ENCODE results near the gene SKAP1. TPM values are rescaled to one million over a fixed set of nuclear protein-coding genes. Genes with fewer than 3 reads are reported as not detected.

Gene SKAP1
- total RNA-seq, 4 donors from 2014 or later, result 1.2 to 6.4 (median 4.9) TPM; not detected in 1

- no peak for DNase-seq
- in situ Hi-C loops (cut with MboI; ENCODE audit: low pct_ligation_motif_present in 1 of 4, low pct_unique_long_range_greater_than_20kb in 1 of 4, low sequenced_read_pairs in 3 of 4), result no loop called here
- H3K27me3 ChIP-seq, result peaks cover 5% of the 10 kb centered on the region
- H3K9me3 ChIP-seq, result no peaks in the 10 kb centered on the region
- peaks cover 0 to 24% (median 5%) of the 10 kb centered on the region in 4 donors for H3K4me1 ChIP-seq
- intact Hi-C loops (cut with DNase I; ENCODE audit: low total_unique reads), result no loop called here
- TF ChIP-seq EP300 (IDR thresholded peaks at IDR 0.05; ENCODE audit: low read depth) (no peak), POLR2A (IDR thresholded peaks at IDR 0.05) (no peak), POLR2AphosphoS5 (IDR thresholded peaks at IDR 0.05) (no peak)
- TF ChIP-seq, protein P1, sequence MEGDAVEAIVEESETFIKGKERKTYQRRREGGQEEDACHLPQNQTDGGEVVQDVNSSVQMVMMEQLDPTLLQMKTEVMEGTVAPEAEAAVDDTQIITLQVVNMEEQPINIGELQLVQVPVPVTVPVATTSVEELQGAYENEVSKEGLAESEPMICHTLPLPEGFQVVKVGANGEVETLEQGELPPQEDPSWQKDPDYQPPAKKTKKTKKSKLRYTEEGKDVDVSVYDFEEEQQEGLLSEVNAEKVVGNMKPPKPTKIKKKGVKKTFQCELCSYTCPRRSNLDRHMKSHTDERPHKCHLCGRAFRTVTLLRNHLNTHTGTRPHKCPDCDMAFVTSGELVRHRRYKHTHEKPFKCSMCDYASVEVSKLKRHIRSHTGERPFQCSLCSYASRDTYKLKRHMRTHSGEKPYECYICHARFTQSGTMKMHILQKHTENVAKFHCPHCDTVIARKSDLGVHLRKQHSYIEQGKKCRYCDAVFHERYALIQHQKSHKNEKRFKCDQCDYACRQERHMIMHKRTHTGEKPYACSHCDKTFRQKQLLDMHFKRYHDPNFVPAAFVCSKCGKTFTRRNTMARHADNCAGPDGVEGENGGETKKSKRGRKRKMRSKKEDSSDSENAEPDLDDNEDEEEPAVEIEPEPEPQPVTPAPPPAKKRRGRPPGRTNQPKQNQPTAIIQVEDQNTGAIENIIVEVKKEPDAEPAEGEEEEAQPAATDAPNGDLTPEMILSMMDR (IDR thresholded peaks at IDR 0.05), result no peak
- H3K36me3 ChIP-seq, result no peaks in the 10 kb centered on the region
- WGBS, 2 donors (ENCODE audit: low coverage in 1 of 2), result 33 to 39% methylated on average over 1 of the region's 1 CpG
- H3K4me3 ChIP-seq, result no peak overlapping the region
- H3K27ac ChIP-seq, result no peak overlapping the region
These were observed 171.7 kb downstream of the SKAP1 start for GRCh38 chr17:48258331-48258730.

DNA sequence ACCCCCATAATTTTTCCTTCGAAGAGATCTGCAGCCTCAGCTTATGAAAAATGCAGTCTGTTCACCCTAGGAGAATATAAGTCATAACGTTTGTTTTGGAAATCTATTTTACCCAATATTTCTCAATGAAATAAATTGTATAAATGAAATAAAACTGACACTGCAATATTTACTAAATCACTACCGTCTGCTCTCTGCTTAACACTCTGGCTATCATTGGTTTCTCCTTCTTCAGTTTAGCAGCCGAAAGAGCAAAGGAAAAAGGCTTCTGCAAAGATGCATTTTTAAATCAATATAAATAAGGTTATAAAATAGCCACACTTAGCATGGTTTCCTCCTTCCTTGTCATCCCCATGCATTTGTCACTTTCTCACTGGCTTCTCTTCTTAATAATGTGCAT, 174.3 kb downstream of the SKAP1 start:
- intact Hi-C loops (cut with DNase I; ENCODE audit: low total_unique reads) (no loop called here), in situ Hi-C loops (cut with MboI; ENCODE audit: low pct_ligation_motif_present in 1 of 4, low pct_unique_long_range_greater_than_20kb in 1 of 4, low sequenced_read_pairs in 3 of 4) (no loop called here)
- 75 to 86% methylated on average over 4 of the region's 4 CpGs for WGBS, 2 donors (ENCODE audit: low coverage in 1 of 2)
- H3K4me1 ChIP-seq, result peaks cover 0 to 10% (median 1%) of the 10 kb centered on the region in 4 donors
- TF ChIP-seq POLR2AphosphoS5 (IDR thresholded peaks at IDR 0.05) (no peak), POLR2A (IDR thresholded peaks at IDR 0.05) (no peak), EP300 (IDR thresholded peaks at IDR 0.05; ENCODE audit: low read depth) (no peak)
- TF ChIP-seq, protein P1 (IDR thresholded peaks at IDR 0.05), result no peak
- no peak overlapping the region for H3K4me3 ChIP-seq
- peaks cover 14% of the 10 kb centered on the region for H3K27me3 ChIP-seq
- H3K9me3 ChIP-seq, result no peaks in the 10 kb centered on the region
- H3K36me3 ChIP-seq, result no peaks in the 10 kb centered on the region
- H3K27ac ChIP-seq, result no peak overlapping the region
- no peak for DNase-seq

GRCh38 chr17:48254896-48255295, 175.1 kb downstream of the SKAP1 start:
- Histone ChIP-seq H3K4me3 (no peak overlapping the region), H3K9me3 (no peaks in the 10 kb centered on the region), H3K4me1 (peaks cover 0 to 1% (median 0%) of the 10 kb centered on the region in 4 donors), H3K27me3 (peaks cover 14% of the 10 kb centered on the region), H3K27ac (no peak overlapping the region), H3K36me3 (no peaks in the 10 kb centered on the region)
- TF ChIP-seq POLR2A (IDR thresholded peaks at IDR 0.05) (no peak), POLR2AphosphoS5 (IDR thresholded peaks at IDR 0.05) (no peak), EP300 (IDR thresholded peaks at IDR 0.05; ENCODE audit: low read depth) (no peak)
- no peak for DNase-seq
- in situ Hi-C loops (cut with MboI; ENCODE audit: low pct_ligation_motif_present in 1 of 4, low pct_unique_long_range_greater_than_20kb in 1 of 4, low sequenced_read_pairs in 3 of 4), result no loop called here
- WGBS, 2 donors (ENCODE audit: low coverage in 1 of 2), result 51 to 64% methylated on average over 1 of the region's 1 CpG
- intact Hi-C loops (cut with DNase I; ENCODE audit: low total_unique reads), result no loop called here

DNA sequence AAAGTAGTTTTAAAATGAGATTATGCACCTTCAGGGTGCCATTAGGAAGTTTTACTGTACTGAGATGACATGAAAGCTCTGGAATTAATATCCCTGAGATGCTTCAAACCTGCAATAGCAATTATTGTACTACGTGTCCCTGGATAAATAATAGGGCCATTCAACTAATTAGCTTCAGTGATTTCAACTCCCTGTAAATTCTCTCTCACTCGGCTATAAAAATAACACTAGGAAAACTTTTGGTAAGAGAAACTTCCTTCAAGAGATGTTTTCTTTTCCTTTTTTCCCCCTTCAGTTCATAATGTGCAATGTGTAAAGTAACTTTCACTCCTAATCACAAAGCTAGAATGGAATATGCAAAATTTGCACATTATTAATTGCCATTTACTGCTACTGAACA, 176.0 kb downstream of the SKAP1 start:
- Histone ChIP-seq H3K27ac (no peak overlapping the region), H3K4me3 (no peak overlapping the region), H3K36me3 (no peaks in the 10 kb centered on the region), H3K4me1 (no peaks in the 10 kb centered on the region), H3K27me3 (peaks cover 14% of the 10 kb centered on the region), H3K9me3 (no peaks in the 10 kb centered on the region)
- intact Hi-C loops (cut with DNase I; ENCODE audit: low total_unique reads) (no loop called here), in situ Hi-C loops (cut with MboI; ENCODE audit: low pct_ligation_motif_present in 1 of 4, low pct_unique_long_range_greater_than_20kb in 1 of 4, low sequenced_read_pairs in 3 of 4) (no loop called here)
- 78 to 94% methylated on average over 2 of the region's 2 CpGs for WGBS, 2 donors (ENCODE audit: low coverage in 1 of 2)
- TF ChIP-seq POLR2A (IDR thresholded peaks at IDR 0.05) (no peak), EP300 (IDR thresholded peaks at IDR 0.05; ENCODE audit: low read depth) (no peak), POLR2AphosphoS5 (IDR thresholded peaks at IDR 0.05) (no peak)
- TF ChIP-seq, protein P1 (IDR thresholded peaks at IDR 0.05), result no peak
- DNase-seq, result no peak

GRCh38 chr17:48251950-48252349, 178.1 kb downstream of the SKAP1 start:
- TF ChIP-seq, protein P1 (IDR thresholded peaks at IDR 0.05), result no peak
- TF ChIP-seq POLR2A (IDR thresholded peaks at IDR 0.05) (no peak), EP300 (IDR thresholded peaks at IDR 0.05; ENCODE audit: low read depth) (no peak), POLR2AphosphoS5 (IDR thresholded peaks at IDR 0.05) (no peak)
- no peaks in the 10 kb centered on the region for H3K36me3 ChIP-seq
- WGBS, 2 donors (ENCODE audit: low coverage in 1 of 2), result 77 to 83% methylated on average over 3 of the region's 3 CpGs
- H3K4me3 ChIP-seq, result no peak overlapping the region
- H3K9me3 ChIP-seq, result no peaks in the 10 kb centered on the region
- intact Hi-C loops (cut with DNase I; ENCODE audit: low total_unique reads), result no loop called here
- peaks cover 17% of the 10 kb centered on the region for H3K27me3 ChIP-seq
- H3K27ac ChIP-seq, result no peak overlapping the region
- no peaks in the 10 kb centered on the region for H3K4me1 ChIP-seq
- no peak for DNase-seq
- in situ Hi-C loops (cut with MboI; ENCODE audit: low pct_ligation_motif_present in 1 of 4, low pct_unique_long_range_greater_than_20kb in 1 of 4, low sequenced_read_pairs in 3 of 4), result no loop called here
